ENCODE data around the gene CAMTA1.

DNA sequence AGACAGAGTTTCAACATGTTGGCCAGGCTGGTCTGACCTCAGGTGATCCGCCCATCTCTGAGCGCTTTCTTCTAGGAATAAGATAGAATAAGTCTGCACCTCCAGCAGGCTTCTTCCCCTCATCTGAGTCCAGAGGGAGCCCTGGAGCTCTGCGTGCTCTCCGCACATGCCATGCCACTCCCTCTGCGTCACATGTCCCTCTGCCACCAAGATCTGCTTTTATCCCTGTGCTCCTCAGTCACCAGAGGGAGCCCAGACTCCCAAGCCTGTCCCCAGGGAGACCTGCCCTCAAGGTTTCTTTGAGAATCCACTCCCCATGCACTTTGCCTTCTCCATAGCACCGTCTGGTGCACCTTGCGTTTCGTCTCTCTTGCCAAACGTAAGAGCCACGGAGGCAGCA, 213.0 kb downstream of the CAMTA1 start:
- TF ChIP-seq POLR2A (IDR thresholded peaks at IDR 0.05; ENCODE audit: low read length) (no peak), GATA1 (IDR thresholded peaks at IDR 0.05; ENCODE audit: low read depth, low read length) (no peak)

Measured in erythroblast (primary cell).